Stimulated activated naive CD8-positive, alpha-beta T cell treated with anti-CD3 and anti-CD28 coated beads, Interleukin-15, Interleukin-2, amounts not matched to agents 100 ng/mL and 50 ng/mL, for 24 hours (primary cell): ENCODE data around the gene MIA2.
"Not testable (repeated sequence)": the region's sequence is repeated elsewhere in the genome, so short reads cannot be mapped to it uniquely, and the experiment has no call there.

Source experiments
- H3K27ac Mint-ChIP-seq: one replicate; pipeline ENCODE4 v1.8.0; 2021; ENCODE audit warnings: mild to moderate bottlenecking, mixed read lengths
- H3K27me3 Mint-ChIP-seq: one replicate; pipeline ENCODE4 v1.8.0; 2021; ENCODE audit warnings: mixed read lengths
- H3K36me3 Mint-ChIP-seq: one replicate; pipeline ENCODE4 v1.8.0; 2021; ENCODE audit warnings: low read depth, mixed read lengths
- H3K4me1 Mint-ChIP-seq: one replicate; pipeline ENCODE4 v1.8.0; 2021; ENCODE audit warnings: low read depth, mixed read lengths
- H3K4me3 Mint-ChIP-seq: one replicate; pipeline ENCODE4 v1.8.0; 2021; ENCODE audit warnings: mild to moderate bottlenecking, mixed read lengths
- H3K9me3 Mint-ChIP-seq: one replicate; pipeline ENCODE4 v1.8.0; 2021; ENCODE audit warnings: mixed read lengths

Gene MIA2

DNA sequence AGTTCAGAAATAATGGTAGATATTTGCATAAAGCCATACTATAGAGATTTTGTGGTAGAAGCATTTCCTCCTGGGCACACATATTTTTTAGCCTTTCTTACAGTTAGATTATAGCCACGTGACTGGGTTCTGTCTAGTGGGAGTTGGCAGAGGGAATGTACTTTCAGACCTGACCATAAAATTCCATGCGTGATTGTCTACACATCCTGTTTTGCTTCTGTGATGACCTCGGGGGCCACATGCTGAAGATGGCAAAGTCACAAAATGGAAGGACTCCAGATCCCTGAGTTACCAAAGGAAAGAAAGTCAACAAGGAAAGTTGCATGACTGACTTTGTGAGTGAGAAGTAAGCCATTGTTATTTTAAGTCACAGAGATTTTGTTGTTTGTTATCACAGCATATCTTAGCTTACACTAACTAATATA lies 14.6 kb upstream of the MIA2 start:
- H3K36me3 Mint-ChIP-seq, result no peaks in the 10 kb centered on the region
- no peak overlapping the region for H3K4me3 Mint-ChIP-seq
- no peaks in the 10 kb centered on the region for H3K27me3 Mint-ChIP-seq
- peaks cover 5% of the 10 kb centered on the region for H3K9me3 Mint-ChIP-seq
- peaks cover 23% of the 10 kb centered on the region for H3K4me1 Mint-ChIP-seq
- no peak overlapping the region for H3K27ac Mint-ChIP-seq

GRCh38 chr14:39220473-39220872 lies 13.2 kb upstream of the MIA2 start:
- not testable (repeated sequence) for H3K27ac Mint-ChIP-seq, H3K36me3 Mint-ChIP-seq, H3K9me3 Mint-ChIP-seq, H3K4me3 Mint-ChIP-seq, H3K27me3 Mint-ChIP-seq
- H3K4me1 Mint-ChIP-seq, result peaks cover 23% of the 10 kb centered on the region

DNA sequence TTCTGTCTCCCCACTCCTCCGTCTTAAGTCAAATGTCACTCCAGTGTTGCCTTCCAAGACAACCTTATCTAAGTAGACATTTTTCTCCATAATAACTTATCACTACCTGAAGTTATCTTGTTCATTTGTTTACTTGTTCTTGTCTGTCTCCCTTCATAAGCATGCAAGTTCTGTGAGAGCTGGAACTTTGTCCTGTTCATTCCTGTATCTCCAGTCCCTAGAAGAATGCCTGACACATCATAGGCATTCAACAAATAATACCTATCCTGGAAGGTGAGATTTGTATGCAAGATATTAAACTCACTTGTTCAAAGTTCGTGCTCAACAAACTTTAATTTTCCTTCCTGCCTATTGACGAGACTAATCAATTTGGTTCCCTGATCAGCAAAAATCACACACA lies 5.7 kb upstream of the MIA2 start:
- no peaks in the 10 kb centered on the region for H3K27me3 Mint-ChIP-seq
- H3K4me1 Mint-ChIP-seq, result peaks cover 45% of the 10 kb centered on the region
- H3K4me3 Mint-ChIP-seq, result no peak overlapping the region
- no peaks in the 10 kb centered on the region for H3K36me3 Mint-ChIP-seq
- no peaks in the 10 kb centered on the region for H3K9me3 Mint-ChIP-seq
- peak overlapping the region; percentile 88 for H3K27ac Mint-ChIP-seq

GRCh38 chr14:39228509-39229221 lies 5.0 kb upstream of the MIA2 start:
- H3K36me3 Mint-ChIP-seq, result no peaks in the 10 kb centered on the region
- H3K4me1 Mint-ChIP-seq, result peaks cover 48% of the 10 kb centered on the region
- H3K27me3 Mint-ChIP-seq, result no peaks in the 10 kb centered on the region
- H3K9me3 Mint-ChIP-seq, result no peaks in the 10 kb centered on the region
- H3K27ac Mint-ChIP-seq, result peak overlapping the region; percentile 88
- peak overlapping the region; percentile 41 for H3K4me3 Mint-ChIP-seq

GRCh38 chr14:39229222-39229543 lies 4.5 kb upstream of the MIA2 start:
- no peaks in the 10 kb centered on the region for H3K27me3 Mint-ChIP-seq
- no peaks in the 10 kb centered on the region for H3K36me3 Mint-ChIP-seq
- peak overlapping the region; percentile 41 for H3K4me3 Mint-ChIP-seq
- peaks cover 51% of the 10 kb centered on the region for H3K4me1 Mint-ChIP-seq
- H3K9me3 Mint-ChIP-seq, result no peaks in the 10 kb centered on the region
- peak overlapping the region; percentile 88 for H3K27ac Mint-ChIP-seq

- no peaks in the 10 kb centered on the region for H3K27me3 Mint-ChIP-seq
- peaks cover 52% of the 10 kb centered on the region for H3K4me1 Mint-ChIP-seq
- H3K9me3 Mint-ChIP-seq, result no peaks in the 10 kb centered on the region
- no peaks in the 10 kb centered on the region for H3K36me3 Mint-ChIP-seq
- peak overlapping the region; percentile 37 for H3K4me3 Mint-ChIP-seq
- peak overlapping the region; percentile 88 for H3K27ac Mint-ChIP-seq
Measured at GRCh38 chr14:39229601-39230110, 4.1 kb upstream of the MIA2 start.

- Mint-ChIP-seq H3K4me1 (peaks cover 52% of the 10 kb centered on the region), H3K27ac (peak overlapping the region; percentile 84), H3K36me3 (no peaks in the 10 kb centered on the region), H3K9me3 (no peaks in the 10 kb centered on the region), H3K27me3 (no peaks in the 10 kb centered on the region), H3K4me3 (peak overlapping the region; percentile 47)
Measured at GRCh38 chr14:39230416-39231035, 3.2 kb upstream of the MIA2 start.

GRCh38 chr14:39231751-39232553 lies 1.8 kb upstream of the MIA2 start:
- not testable (repeated sequence) for H3K27me3 Mint-ChIP-seq, H3K36me3 Mint-ChIP-seq, H3K9me3 Mint-ChIP-seq, H3K4me3 Mint-ChIP-seq, H3K27ac Mint-ChIP-seq
- H3K4me1 Mint-ChIP-seq, result peaks cover 52% of the 10 kb centered on the region

- H3K36me3 Mint-ChIP-seq, result no peaks in the 10 kb centered on the region
- peaks cover 51% of the 10 kb centered on the region for H3K4me1 Mint-ChIP-seq
- H3K4me3 Mint-ChIP-seq, result no peak overlapping the region
- H3K27ac Mint-ChIP-seq, result peak overlapping the region; percentile 77
- H3K9me3 Mint-ChIP-seq, result no peaks in the 10 kb centered on the region
- no peaks in the 10 kb centered on the region for H3K27me3 Mint-ChIP-seq
Measured at GRCh38 chr14:39232554-39233415, 930 bp upstream of the MIA2 start.

DNA sequence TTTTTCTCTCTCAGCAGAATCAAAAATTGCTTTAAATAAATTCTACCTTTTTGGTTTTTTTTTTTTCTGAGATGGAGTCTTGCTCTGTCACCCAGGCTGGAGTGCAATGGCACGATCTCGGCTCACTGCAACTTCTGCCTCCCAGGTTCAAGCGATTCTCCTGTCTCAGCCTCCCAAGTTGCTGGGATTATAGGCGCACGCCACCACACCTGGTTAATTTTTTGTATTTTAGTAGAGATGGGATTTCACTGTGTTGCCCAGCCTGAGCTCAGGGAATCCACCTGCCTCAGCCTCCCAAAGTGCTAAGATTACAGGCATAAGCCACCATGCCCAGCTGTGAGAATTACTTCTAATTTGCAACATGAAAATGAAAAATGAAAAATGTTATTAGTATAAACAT lies 1.3 kb downstream of the MIA2 start:
- peaks cover 29% of the 10 kb centered on the region for H3K4me1 Mint-ChIP-seq
- H3K27ac Mint-ChIP-seq, result not testable (repeated sequence)

DNA sequence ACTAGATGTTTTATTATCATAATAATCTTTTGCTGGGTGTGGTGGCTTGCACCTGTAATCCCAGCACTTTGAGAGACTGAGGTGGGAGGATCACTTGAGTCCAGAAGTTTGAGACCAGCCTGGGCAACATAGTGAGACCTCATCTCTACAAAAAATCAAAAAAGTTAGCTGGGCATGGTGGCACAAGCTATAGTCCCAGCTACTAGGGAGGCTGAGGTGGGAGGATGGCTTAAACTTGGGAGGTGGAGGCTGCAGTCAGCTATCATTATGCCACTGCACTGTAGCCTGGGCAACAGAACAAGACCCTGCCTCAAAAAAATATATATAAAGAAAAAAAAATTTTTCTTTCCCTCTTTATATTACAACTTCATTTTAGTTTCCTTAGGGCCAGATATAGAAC lies 1.8 kb downstream of the MIA2 start:
- not testable (repeated sequence) for H3K27ac Mint-ChIP-seq, H3K36me3 Mint-ChIP-seq, H3K27me3 Mint-ChIP-seq, H3K4me3 Mint-ChIP-seq, H3K9me3 Mint-ChIP-seq
- peaks cover 24% of the 10 kb centered on the region for H3K4me1 Mint-ChIP-seq

More for the DNA sequence above, 1.3 kb downstream of the MIA2 start:
- H3K9me3 Mint-ChIP-seq, H3K36me3 Mint-ChIP-seq, H3K4me3 Mint-ChIP-seq, H3K27me3 Mint-ChIP-seq: not testable (repeated sequence)

DNA sequence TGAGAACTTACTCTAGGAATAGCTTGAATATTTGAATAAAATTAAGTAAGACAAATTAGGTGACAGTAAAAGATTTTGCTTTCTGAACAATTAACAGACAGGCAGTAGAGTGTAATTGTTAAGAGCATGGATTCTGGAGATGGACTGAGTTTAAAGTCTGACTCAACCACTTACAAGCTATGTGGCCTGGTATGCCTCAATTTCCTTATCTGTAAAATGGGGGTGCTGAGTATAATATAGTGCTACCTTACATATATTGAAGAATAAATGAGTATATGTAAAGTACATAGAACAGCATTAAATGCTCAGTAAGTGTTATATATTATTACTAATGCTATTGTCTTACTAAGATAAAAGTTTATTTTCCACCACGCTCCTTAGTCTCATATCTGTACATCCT lies 7.1 kb downstream of the MIA2 start:
- H3K4me3 Mint-ChIP-seq, result no peak overlapping the region
- H3K27me3 Mint-ChIP-seq, result no peaks in the 10 kb centered on the region
- no peaks in the 10 kb centered on the region for H3K36me3 Mint-ChIP-seq
- H3K4me1 Mint-ChIP-seq, result no peaks in the 10 kb centered on the region
- H3K27ac Mint-ChIP-seq, result no peak overlapping the region
- no peaks in the 10 kb centered on the region for H3K9me3 Mint-ChIP-seq

- H3K27me3 Mint-ChIP-seq, result no peaks in the 10 kb centered on the region
- no peaks in the 10 kb centered on the region for H3K36me3 Mint-ChIP-seq
- no peaks in the 10 kb centered on the region for H3K4me1 Mint-ChIP-seq
- H3K9me3 Mint-ChIP-seq, result no peaks in the 10 kb centered on the region
- H3K27ac Mint-ChIP-seq, result no peak overlapping the region
- no peak overlapping the region for H3K4me3 Mint-ChIP-seq
Measured at GRCh38 chr14:39241637-39242036, 7.9 kb downstream of the MIA2 start.

DNA sequence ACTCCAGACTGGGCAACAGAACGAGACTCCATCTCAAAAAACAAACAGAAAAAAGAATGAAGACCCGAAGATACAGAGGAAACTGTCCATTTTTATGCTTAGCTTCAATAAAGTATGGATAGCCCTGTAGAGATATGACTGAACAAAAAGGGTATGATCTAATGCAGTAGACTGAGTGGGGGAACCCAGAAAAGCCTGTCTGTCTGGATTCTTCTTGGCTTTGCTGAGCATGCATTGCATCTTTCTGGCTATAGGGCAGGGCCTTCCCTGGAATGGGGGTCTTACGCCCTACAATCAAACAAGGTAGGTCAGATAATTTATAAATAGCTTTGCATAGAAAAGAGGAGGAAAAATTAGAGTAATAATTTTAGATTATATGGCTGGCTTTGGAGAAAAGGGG lies 10.1 kb downstream of the MIA2 start:
- H3K4me1 Mint-ChIP-seq, result no peaks in the 10 kb centered on the region
- no peaks in the 10 kb centered on the region for H3K9me3 Mint-ChIP-seq
- H3K4me3 Mint-ChIP-seq, result no peak overlapping the region
- H3K27ac Mint-ChIP-seq, result no peak overlapping the region
- peaks cover 3% of the 10 kb centered on the region for H3K27me3 Mint-ChIP-seq
- H3K36me3 Mint-ChIP-seq, result no peaks in the 10 kb centered on the region
